CD4-positive, alpha-beta T cell treated with Interferon gamma for 1 hour (primary cell): Measurements from ENCODE around the gene GALNT6.

ENCODE experiments used
- DNase-seq: peaks from one replicate; pipeline ENCODE4 v3.0.0-alpha.2; 2020

Gene GALNT6

DNA sequence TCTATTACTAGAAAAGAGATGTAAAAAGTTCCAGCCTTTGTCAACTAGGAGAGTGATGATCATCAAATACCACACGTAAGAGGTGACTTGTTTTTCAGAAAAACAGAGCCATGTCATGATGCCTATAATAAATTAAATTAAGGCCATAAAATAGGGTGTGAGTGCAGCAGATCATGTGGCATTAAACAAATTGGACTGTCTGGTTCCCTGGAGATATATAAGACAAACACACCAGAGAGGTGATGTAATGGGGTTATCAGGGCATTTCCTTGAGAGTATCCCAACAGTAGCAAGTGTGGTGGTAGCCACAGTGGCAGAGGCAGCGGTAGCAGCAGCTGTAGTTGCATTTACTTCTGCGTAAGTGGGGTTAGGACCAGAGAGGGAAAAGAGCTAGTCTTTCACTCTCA lies 14.6 kb upstream of the GALNT6 start:
- no peak for DNase-seq

DNA sequence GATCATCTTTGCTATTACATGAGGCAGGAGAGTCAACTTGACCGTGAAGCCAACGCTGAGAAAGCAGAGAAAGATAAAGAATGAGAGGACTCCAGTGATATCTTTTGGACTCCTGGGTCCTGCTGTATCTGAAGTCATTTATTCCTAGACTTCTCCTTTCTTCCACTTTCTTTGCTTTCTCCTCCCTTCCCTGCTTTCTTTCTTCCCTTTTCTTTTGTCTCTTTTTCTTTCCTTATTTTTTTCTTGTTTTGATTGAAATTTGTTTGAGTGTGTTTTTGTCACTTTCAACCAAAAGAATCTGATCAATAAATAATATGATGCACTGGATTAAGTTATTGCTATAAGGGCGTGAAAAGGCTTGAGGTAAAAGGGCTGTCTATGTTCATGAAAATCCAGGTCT lies 13.4 kb upstream of the GALNT6 start:
- no peak for DNase-seq

- peak; percentile 45 for DNase-seq
Measured at GRCh38 chr12:51403681-51404136, 12.5 kb upstream of the GALNT6 start.

GRCh38 chr12:51403159-51403558 lies 12.0 kb upstream of the GALNT6 start:
- no peak for DNase-seq

- no peak for DNase-seq
Measured at GRCh38 chr12:51401900-51402299, 10.7 kb upstream of the GALNT6 start.

- DNase-seq, result no peak
Measured at GRCh38 chr12:51401486-51401885, 10.3 kb upstream of the GALNT6 start.

DNA sequence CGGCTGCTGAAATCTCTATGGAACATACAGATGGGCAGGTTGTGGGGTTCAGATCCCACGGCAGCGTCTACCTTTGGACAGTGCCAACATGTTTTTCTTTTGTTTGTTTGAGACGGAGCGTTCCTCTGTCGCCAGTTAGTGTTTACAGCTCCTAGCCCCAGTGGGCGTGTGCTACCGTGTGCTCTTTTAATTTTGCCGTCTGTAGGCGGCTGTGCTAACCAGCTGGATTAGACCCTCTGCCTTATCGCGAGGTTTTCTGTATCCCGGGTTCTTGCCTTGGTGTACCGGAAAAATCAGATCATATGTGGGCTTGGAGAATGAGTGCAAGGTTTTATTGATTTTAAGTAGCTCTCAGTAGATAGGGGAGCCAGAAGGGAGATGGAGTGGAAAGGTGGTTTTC lies 9.8 kb upstream of the GALNT6 start:
- no peak for DNase-seq

DNA sequence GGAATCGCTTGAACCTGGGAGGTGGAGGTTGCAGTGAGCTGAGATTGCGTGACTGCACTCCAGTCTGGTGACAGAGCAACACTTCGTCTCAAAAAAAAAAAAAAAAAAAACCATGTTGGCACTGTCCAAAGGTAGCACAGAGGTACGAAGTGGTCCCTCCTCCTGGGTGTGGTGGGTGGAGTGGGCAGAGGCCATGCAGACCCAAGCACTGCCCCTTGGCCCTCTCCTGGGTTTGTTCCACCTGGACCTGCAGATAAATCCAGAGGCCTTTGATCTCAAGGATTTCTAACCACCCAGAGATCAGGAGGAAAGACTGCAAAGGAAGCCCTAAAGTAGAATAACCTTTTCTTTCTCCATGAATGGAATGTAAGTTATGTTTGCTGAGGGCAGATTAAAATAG lies 8.7 kb upstream of the GALNT6 start:
- no peak for DNase-seq

GRCh38 chr12:51397670-51398069 lies 6.5 kb upstream of the GALNT6 start:
- no peak for DNase-seq

DNA sequence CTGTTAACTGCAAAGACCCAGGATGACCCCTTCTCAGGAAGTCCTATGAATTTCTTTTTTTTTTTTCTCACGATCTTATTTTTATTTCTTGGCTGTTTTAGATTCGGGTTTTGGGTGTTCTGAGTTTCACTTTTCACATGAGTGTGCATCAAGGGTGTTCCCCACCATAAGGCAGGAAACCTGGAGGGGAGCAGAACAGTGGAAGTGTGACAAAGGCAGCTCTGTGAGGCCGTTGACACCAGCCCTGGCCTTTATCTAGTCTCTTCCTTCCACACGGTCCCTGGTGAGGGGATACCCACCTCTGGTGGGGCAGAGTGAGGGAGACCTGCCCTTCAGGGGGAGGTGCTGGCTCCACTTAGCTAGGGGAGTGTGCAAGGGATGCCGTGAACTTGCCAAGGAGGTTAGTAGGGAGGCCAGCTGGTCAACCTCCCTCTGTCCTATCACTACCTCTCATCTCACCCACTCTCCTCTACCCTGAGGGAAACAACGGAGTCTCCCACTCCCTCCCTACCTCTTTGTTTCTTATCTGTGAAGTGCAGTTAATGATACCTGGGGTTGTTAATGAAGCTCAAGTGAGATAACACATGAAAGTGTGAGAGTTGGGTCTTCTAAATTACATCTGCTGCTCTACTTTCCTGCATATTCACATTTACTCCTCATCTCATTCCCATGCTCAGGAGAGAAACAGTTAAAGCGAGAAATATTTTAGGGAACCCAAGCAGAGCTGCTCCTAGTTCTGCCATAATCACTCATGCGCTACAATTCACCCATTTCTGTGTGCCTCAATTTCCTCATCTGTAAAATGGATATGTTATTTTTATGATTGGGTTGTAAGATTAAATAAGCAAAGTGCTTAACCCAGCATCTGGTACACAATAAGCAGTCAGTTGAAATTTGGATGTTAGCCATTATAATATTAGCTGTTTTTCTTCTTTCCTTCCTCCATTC lies 4.4 kb upstream of the GALNT6 start:
- DNase-seq, result peak; percentile 11

GRCh38 chr12:51393676-51394545 lies 2.7 kb upstream of the GALNT6 start:
- peak; percentile 46 for DNase-seq

- peak; percentile 36 for DNase-seq
Measured at GRCh38 chr12:51392556-51393237, 1.5 kb upstream of the GALNT6 start.

DNA sequence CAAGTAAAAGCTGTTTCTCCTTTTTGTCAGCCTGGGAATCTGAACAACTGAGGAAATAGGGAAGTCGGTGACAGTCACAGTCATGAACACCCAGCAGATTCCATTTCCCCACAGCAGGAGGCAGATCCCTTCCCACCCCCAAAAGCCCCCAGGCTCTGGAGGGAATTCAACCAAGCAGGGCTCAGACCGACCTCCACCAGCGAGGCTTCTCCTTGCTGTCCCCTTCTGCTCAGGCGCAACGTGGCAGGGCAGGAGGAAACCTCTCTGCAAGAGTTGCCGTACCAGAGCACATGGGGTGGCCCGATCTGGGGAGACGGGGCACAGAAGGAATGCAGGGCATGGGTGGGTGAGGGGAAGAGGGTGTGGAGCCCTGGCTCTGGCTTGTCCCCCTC lies 319 bp downstream of the GALNT6 start:
- peak; percentile 7 for DNase-seq

GRCh38 chr12:51390457-51390856 lies 749 bp downstream of the GALNT6 start:
- no peak for DNase-seq

GRCh38 chr12:51389302-51389999 lies 1.8 kb downstream of the GALNT6 start:
- DNase-seq, result no peak

GRCh38 chr12:51388846-51389245 lies 2.4 kb downstream of the GALNT6 start:
- no peak for DNase-seq

DNA sequence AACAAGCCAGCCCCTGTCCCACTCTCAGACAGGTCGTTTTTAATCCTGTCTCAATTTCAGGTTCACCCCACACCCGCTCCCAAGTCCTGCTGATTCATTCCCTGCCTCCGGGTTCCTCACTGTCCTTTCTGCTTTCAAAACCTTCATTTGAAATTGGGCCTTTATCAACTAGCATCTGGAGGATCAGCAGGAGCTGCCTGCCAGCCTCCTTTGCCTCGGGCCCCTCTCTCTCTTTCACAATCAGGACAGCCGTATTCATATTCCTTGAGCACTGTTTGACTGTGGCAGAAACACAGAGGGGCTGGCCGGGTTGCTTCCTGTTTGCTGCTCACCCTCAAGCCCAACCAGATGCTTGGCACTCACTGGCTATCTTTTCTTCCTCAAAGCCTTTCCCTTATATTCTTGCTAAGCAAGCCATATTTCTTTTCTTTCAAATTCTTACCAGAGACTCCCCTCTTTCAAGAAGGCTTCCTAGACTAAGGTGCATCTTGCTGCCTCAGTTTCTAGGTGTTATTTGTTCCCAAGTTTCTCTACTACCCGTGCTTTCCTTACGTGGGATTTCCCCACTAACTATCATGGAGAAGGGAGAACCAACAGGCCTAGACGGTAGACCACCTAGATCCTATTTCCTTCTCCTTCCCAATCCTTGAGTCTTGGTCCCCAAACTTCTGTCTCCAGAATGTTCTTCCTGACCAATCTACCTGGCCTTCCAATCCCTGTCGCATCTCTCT lies 3.0 kb downstream of the GALNT6 start:
- DNase-seq, result no peak

GRCh38 chr12:51386351-51386750 lies 4.9 kb downstream of the GALNT6 start:
- DNase-seq, result no peak

DNA sequence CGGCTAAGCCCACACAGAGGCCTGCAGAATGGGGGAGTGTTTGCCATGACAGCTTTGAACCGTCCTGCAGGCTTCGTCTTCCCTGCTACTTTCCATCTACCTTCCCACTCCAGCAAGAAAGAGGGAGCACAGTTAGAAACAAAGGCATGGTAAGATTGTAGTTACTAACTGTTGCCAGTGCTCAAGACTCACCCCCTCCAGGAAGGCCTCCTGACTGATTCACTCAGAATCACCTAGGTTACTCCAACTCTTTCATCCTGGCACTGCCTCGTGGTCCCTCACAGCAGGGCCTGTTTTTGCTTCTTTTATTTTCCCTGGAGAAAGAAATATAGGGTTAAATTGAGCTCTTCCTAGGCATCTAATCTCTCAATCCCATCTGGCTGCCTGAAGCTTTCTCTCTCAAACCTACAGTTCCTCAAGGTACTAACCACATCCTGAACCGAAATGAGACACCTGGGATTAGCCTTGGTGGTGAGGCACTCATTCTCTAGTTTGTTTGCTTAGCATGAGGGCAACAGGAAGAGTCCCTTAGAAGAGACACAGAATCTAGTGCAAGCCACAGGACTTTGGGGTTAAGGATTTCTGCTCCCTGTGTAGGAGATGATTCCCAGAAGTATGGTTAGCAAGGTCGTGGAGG lies 7.8 kb downstream of the GALNT6 start:
- DNase-seq, result no peak

GRCh38 chr12:51382173-51382572 lies 9.0 kb downstream of the GALNT6 start:
- no peak for DNase-seq
